Bronchial epithelial cell (primary cell): ENCODE results near the gene TOMM70. TPM values are rescaled to one million over a fixed set of nuclear protein-coding genes. Genes with fewer than 3 reads are reported as not detected.

Source experiments
- DNase-seq: peaks from one replicate; pipeline ENCODE4 v3.0.0-alpha.2; 2010; ENCODE audit warnings: low read depth
- FAIRE-seq: peaks from 2 replicates; lab custom pipeline; 2011; peaks lifted over from hg19 to GRCh38; lab: Jason Lieb, UNC
- H3K27me3 ChIP-seq: 2 replicates; pipeline ENCODE4 v1.5.1; 2011; ENCODE audit warnings: low read length; ENCODE audit not compliant: control insufficient read depth, insufficient read depth
- H3K36me3 ChIP-seq: 2 replicates; pipeline ENCODE4 v1.5.1; 2011; ENCODE audit warnings: low read length; ENCODE audit not compliant: control insufficient read depth, insufficient read depth
- H3K4me3 ChIP-seq: 2 replicates; pipeline ENCODE4 v1.5.1; 2011; ENCODE audit warnings: mild to moderate bottlenecking, low read depth, low read length, control low read depth
- CTCF ChIP-seq: IDR thresholded peaks from 2 replicates; pipeline ENCODE4 v1.5.1; 2011; ENCODE audit warnings: mild to moderate bottlenecking, moderate library complexity, low read length, control low read depth, inconsistent platforms; ENCODE audit not compliant: insufficient read depth, severe bottlenecking
- total RNA-seq: library from RNA; depleted of rRNA; stranded (reverse); fragments of >200 nt; gene quantifications from 2 replicates; pipeline ENCODE4 v1.2.1, GENCODE V29; 2014

The TOMM70 gene
- total RNA-seq, 1 donor from 2014 or later = 40.8 TPM

DNA sequence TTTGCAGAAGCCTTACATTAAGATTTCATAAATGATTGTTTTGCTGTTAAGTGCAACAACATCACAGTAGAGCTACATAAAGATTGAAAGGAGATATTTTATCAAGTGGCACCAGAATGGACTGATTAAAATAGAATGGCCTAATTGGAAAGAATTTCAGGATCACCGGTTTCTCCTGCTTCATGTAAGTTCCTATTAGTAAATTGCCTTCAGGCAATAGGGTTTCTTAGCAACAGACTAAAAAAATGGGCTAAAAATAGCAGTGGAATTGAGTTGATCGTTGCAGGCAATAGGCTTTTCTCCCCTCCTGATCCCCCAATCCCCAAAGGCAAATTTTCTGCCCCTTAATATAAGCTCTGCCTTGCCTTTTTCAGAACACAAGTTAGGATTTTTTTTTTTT, 1.4 kb upstream of the TOMM70 start:
- no peak for FAIRE-seq
- Histone ChIP-seq H3K27me3 (no peaks in the 10 kb centered on the region), H3K4me3 (peak overlapping the region; percentile 84), H3K36me3 (no peaks in the 10 kb centered on the region)
- no peak for TF ChIP-seq CTCF
- DNase-seq = peak; percentile 78

- H3K27me3 ChIP-seq = no peaks in the 10 kb centered on the region
- no peaks in the 10 kb centered on the region for H3K36me3 ChIP-seq
- DNase-seq (no peak), FAIRE-seq (no peak)
- peak overlapping the region; percentile 84 for H3K4me3 ChIP-seq
- no peak for TF ChIP-seq CTCF
These were observed 769 bp upstream of the TOMM70 start for GRCh38 chr3:100401674-100402041.

DNA sequence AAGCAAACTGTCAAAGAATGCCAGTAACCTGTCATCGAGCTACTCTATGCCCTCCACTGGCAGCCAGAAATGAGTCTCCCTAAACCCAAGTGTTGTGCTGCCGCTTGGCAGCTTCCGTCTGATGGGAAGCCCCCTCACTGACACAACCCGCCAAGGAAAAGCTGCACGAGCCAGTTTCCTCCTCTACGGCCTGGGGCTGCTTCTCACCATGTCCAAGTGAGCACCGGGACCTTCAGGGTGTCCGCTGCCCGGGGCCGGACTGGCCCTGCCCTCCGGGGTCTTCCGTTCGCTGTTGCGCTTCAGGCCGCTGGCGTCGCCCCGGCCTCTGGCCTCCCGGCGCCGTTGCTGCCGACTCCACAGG, 490 bp downstream of the TOMM70 start:
- H3K27me3 ChIP-seq = no peaks in the 10 kb centered on the region
- DNase-seq = peak; percentile 23

GRCh38 chr3:100399341-100400071, 1.4 kb downstream of the TOMM70 start:
- no peaks in the 10 kb centered on the region for H3K36me3 ChIP-seq
- H3K4me3 ChIP-seq = peak overlapping the region; percentile 84
- DNase-seq (no peak), FAIRE-seq (no peak)
- TF ChIP-seq CTCF = no peak
- H3K27me3 ChIP-seq = no peaks in the 10 kb centered on the region

More for the DNA sequence above, 490 bp downstream of the TOMM70 start:
- no peak for TF ChIP-seq CTCF
- no peaks in the 10 kb centered on the region for H3K36me3 ChIP-seq
- FAIRE-seq = no peak
- H3K4me3 ChIP-seq = peak overlapping the region; percentile 84

DNA sequence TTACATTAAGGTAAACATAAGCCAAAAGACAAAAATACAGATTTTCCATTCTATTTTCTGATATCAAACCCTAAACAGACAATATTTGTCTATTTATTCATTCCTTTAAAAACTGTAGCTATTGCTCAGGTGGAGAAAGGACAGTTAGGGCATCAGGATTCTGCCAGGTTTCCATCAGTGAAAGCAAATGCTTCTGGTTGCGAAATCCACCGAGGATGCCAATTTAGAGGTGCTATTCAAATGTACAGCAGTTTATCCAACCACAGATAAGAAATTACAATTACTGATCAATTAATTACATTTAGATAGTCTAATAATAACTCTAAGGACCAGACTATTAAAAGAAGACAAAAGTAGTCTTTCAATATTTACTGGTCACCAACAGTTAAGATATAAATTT, 3.9 kb downstream of the TOMM70 start:
- Histone ChIP-seq H3K36me3 (no peaks in the 10 kb centered on the region), H3K27me3 (no peaks in the 10 kb centered on the region), H3K4me3 (no peak overlapping the region)
- DNase-seq = no peak
- FAIRE-seq = no peak
- TF ChIP-seq CTCF = no peak

DNA sequence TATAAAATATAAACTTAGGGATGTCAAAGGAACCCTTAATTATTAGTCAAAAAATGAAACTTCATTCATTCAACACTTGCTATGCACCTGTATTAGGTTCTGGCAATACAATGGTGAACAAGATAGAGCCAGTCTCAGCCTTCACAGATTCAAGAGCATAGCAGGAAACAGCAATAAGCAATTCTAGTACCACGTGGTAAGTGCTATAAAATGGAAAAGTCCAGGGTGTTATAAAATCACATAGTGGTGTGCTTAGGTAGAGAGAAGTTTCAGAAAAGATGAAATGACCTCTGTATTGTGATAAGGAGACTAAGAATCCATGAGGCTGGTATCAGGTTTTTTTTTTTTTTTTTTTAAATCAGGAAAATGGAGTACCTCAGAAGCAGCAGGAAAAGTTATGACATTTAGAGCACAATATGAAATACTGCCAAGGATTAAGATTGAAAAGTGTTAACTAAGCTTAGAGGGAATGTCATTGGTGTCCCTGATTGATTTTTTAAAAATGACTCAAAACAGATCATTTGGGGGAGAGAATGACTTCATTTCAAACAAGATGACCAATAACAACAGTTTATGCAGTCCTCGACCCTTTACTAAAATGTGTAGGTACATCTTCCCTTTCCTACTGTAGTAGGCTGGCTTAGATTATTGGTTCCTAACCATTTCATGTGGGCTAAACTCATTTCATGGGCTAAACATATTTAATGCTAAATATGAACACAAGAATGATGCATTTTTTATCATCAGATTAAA, 5.0 kb downstream of the TOMM70 start:
- Histone ChIP-seq H3K27me3 (no peaks in the 10 kb centered on the region), H3K36me3 (no peaks in the 10 kb centered on the region), H3K4me3 (no peak overlapping the region)
- DNase-seq (no peak), FAIRE-seq (no peak)
- no peak for TF ChIP-seq CTCF
